Measurements from ENCODE around the gene ARHGEF33.

DNA sequence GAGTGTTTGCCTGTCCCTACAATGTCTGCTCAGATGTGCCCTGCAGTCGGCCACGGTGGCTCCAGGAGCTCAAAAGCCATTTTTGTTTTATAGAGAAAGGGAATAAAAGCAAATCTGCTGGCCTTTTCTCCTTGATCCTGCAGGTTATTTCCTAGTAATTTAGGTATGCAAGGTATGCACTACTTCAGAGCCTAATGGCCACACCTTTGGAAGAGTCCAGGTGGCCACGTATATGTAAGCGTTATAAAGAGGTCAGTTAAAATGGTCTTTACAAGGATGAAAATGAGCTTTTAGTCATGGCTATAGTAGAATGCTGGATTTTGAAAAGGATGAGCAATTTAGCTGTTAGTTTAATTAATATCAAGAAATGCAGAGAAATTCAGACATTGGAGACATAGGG, 81.7 kb downstream of the ARHGEF33 start:
- TF ChIP-seq GATA2 (IDR thresholded peaks at IDR 0.05; ENCODE audit: low read depth, low read length), result no peak
- no peak for TF ChIP-seq GATA3 (IDR thresholded peaks at IDR 0.05; ENCODE audit: low read depth, low read length)
